Vagina (tissue), 2 donors: ENCODE data around the gene CALU.

Source experiments
- POLR2AphosphoS5 ChIP-seq, 2 donors: sonication (generic); formaldehyde crosslinking; IDR thresholded peaks; one replicate each; pipeline ENCODE4 v1.9.0; 2017; ENCODE audit warnings: antibody characterized with exemption in 2 of 2, mild to moderate bottlenecking in 2 of 2, low read depth in 1 of 2; ENCODE audit not compliant: insufficient read depth in 1 of 2
- TF ChIP-seq, protein P1 (sequence below), 3 experiments: fragments of 450-650 bp in 2 of 3; fragments of 200-600 bp in 1 of 3; sonication (generic) in 1 of 3; IDR thresholded peaks; one replicate each; pipeline ENCODE4 v1.5.1; 2017 to 2019; ENCODE audit warnings: antibody characterized with exemption in 3 of 3, mild to moderate bottlenecking in 2 of 3, moderate library complexity in 2 of 3

DNA sequence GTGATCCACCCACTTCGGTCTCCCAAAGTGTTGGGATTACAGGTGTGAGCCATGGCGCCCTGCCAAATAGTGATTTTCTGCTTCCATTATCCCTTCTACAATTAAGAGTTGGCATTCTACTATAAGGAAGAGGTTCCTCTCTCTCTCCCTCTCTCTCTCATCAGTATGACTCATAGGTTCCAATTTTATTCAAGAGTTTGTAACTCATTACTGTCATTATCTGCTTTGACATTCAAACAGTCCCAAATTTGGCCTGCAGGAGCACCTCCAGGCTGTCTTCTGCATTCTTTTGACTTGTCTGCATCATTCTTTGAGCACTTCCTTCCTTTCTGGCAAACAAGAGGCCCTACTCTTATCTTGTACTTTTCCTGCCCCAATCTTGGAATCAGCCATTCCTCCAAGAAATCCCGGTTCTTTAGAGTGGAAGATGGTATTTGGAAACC lies 33.2 kb upstream of the CALU start:
- TF ChIP-seq, protein P1, sequence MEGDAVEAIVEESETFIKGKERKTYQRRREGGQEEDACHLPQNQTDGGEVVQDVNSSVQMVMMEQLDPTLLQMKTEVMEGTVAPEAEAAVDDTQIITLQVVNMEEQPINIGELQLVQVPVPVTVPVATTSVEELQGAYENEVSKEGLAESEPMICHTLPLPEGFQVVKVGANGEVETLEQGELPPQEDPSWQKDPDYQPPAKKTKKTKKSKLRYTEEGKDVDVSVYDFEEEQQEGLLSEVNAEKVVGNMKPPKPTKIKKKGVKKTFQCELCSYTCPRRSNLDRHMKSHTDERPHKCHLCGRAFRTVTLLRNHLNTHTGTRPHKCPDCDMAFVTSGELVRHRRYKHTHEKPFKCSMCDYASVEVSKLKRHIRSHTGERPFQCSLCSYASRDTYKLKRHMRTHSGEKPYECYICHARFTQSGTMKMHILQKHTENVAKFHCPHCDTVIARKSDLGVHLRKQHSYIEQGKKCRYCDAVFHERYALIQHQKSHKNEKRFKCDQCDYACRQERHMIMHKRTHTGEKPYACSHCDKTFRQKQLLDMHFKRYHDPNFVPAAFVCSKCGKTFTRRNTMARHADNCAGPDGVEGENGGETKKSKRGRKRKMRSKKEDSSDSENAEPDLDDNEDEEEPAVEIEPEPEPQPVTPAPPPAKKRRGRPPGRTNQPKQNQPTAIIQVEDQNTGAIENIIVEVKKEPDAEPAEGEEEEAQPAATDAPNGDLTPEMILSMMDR (IDR thresholded peaks at IDR 0.05), result no peak
- no peak for TF ChIP-seq POLR2AphosphoS5 (IDR thresholded peaks at IDR 0.05; ENCODE audit: insufficient read depth in 1 of 2, low read depth in 1 of 2)
